Fibroblast of lung (primary cell): ENCODE measurements around the gene GPSM1. TPM values are rescaled to one million over a fixed set of nuclear protein-coding genes. Genes with fewer than 3 reads are reported as not detected.

Source experiments
- DNase-seq, 2 donors: peaks; one replicate each; pipeline versions ENCODE4 v3.0.0 to v3.0.0-alpha.2; 2010; ENCODE audit warnings: low read depth in 2 of 2
- H2AFZ ChIP-seq: 2 replicates; pipeline ENCODE4 v1.5.1; 2012; ENCODE audit warnings: low read length, control low read depth, inconsistent platforms
- H3K27ac ChIP-seq: 2 replicates; pipeline ENCODE4 v1.5.1; 2011; ENCODE audit warnings: low read length, control low read depth; ENCODE audit not compliant: insufficient read depth
- H3K27me3 ChIP-seq: 2 replicates; pipeline ENCODE4 v1.5.1; 2011; ENCODE audit warnings: mild to moderate bottlenecking, low read length; ENCODE audit not compliant: control insufficient read depth, insufficient read depth
- H3K36me3 ChIP-seq: 2 replicates; pipeline ENCODE4 v1.5.1; 2011; ENCODE audit warnings: low read length; ENCODE audit not compliant: control insufficient read depth, insufficient read depth
- H3K4me1 ChIP-seq: 2 replicates; pipeline ENCODE4 v1.5.1; 2011; ENCODE audit warnings: low read length; ENCODE audit not compliant: control insufficient read depth, insufficient read depth; ENCODE audit errors: extremely low read depth
- H3K4me2 ChIP-seq: 2 replicates; pipeline ENCODE4 v1.5.1; 2011; ENCODE audit warnings: low read length, control low read depth; ENCODE audit not compliant: insufficient read depth; ENCODE audit errors: extremely low read depth
- H3K4me3 ChIP-seq, 4 experiments: fragments of 200-600 bp in 1 of 4; sonication (generic) in 1 of 4; replicated peaks in 1 of 4; 2 replicates each; pipeline ENCODE4 v1.5.1; 2011 to 2016; ENCODE audit warnings: low read length in 4 of 4, low read depth in 3 of 4, mild to moderate bottlenecking in 3 of 4, control low read depth in 2 of 4, inconsistent platforms in 1 of 4, mixed read lengths in 1 of 4; ENCODE audit not compliant: insufficient read depth in 1 of 4; ENCODE audit errors: control extremely low read depth in 1 of 4
- H3K79me2 ChIP-seq: 2 replicates; pipeline ENCODE4 v1.5.1; 2012; ENCODE audit warnings: mild to moderate bottlenecking, low read length, inconsistent platforms; ENCODE audit not compliant: control insufficient read depth, insufficient read depth
- H3K9ac ChIP-seq: 2 replicates; pipeline ENCODE4 v1.5.1; 2011; ENCODE audit warnings: mild to moderate bottlenecking, low read length, control low read depth; ENCODE audit not compliant: insufficient read depth
- H3K9me3 ChIP-seq: 2 replicates; pipeline ENCODE4 v1.5.1; 2012; ENCODE audit warnings: low read depth, low read length; ENCODE audit not compliant: control insufficient read depth, insufficient read depth
- H4K20me1 ChIP-seq: 2 replicates; pipeline ENCODE4 v1.5.1; 2011; ENCODE audit warnings: low read length; ENCODE audit not compliant: control insufficient read depth, insufficient read depth; ENCODE audit errors: extremely low read depth
- EZH2 ChIP-seq: IDR thresholded peaks from 2 replicates; pipeline ENCODE4 v1.5.1; 2012; ENCODE audit warnings: low read length, control low read depth, mild to moderate bottlenecking; ENCODE audit errors: missing control alignments
- polyA plus RNA-seq, 2 donors: library from polyadenylated mRNA; depleted of rRNA in 1 of 2; stranded (reverse) in 1 of 2; unstranded in 1 of 2; fragments of >200 nt; gene quantifications; 2 replicates each; pipeline ENCODE4 v1.2.1, GENCODE V29; 2011 to 2012; ENCODE audit warnings: missing spikeins in 1 of 2
- total RNA-seq: library from RNA; depleted of rRNA; stranded (reverse); fragments of >200 nt; gene quantifications from 2 replicates; pipeline ENCODE4 v1.2.1, GENCODE V29; 2014
- TF ChIP-seq, protein P1 (sequence below), 2 donors: IDR thresholded peaks in 1 of 2; conservative IDR thresholded peaks in 1 of 2; 1 replicate in 1 of 2; 2 replicates in 1 of 2; pipeline ENCODE4 v1.5.1; 2011 to 2012; ENCODE audit warnings: low read length in 2 of 2, control low read depth in 1 of 2, inconsistent platforms in 1 of 2, low read depth in 1 of 2, mild to moderate bottlenecking in 1 of 2

The GPSM1 gene
- total and polyA plus RNA-seq, 2 donors (not counting 1 experiment from before 2014, with no cell fraction given), result 15.8 to 60.3 TPM

DNA sequence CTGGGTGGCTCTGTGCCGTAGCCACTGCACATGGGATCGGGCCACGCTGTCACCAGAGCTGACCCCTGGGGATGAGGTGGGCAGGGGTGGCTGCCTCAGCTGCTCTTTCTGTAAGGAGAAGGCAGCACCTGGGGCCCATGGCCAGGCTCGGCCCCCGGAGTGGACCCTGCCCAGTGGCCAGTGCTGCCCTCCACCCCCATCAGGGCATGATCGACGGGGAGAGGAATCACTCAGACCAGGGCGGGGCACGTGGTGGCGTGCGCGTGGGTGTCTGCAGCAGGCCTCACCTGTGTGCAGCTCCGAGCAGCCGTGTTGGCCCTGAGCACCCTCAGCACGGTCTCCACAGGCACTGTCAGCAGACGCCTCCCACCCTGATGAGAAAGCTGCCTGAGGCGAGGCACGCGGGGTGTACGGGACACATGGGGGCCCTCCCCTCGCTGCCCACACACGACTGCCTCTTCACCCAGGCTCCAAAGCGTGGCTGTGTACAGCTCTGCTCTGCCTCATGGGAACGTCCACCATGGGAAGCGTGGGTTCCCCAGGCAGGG lies 54.7 kb downstream of the GPSM1 start:
- H3K4me3 ChIP-seq, result no peak overlapping the region
- peaks cover 28% of the 10 kb centered on the region for H3K36me3 ChIP-seq
- no peak for DNase-seq
- no peaks in the 10 kb centered on the region for H3K9me3 ChIP-seq
- no peaks in the 10 kb centered on the region for H3K4me1 ChIP-seq
- no peaks in the 10 kb centered on the region for H4K20me1 ChIP-seq
- no peak overlapping the region for H3K4me2 ChIP-seq
- H3K79me2 ChIP-seq, result no peaks in the 10 kb centered on the region
- H2AFZ ChIP-seq, result no peak overlapping the region
- H3K27me3 ChIP-seq, result no peaks in the 10 kb centered on the region
- H3K27ac ChIP-seq, result no peak overlapping the region
- TF ChIP-seq, protein P1, sequence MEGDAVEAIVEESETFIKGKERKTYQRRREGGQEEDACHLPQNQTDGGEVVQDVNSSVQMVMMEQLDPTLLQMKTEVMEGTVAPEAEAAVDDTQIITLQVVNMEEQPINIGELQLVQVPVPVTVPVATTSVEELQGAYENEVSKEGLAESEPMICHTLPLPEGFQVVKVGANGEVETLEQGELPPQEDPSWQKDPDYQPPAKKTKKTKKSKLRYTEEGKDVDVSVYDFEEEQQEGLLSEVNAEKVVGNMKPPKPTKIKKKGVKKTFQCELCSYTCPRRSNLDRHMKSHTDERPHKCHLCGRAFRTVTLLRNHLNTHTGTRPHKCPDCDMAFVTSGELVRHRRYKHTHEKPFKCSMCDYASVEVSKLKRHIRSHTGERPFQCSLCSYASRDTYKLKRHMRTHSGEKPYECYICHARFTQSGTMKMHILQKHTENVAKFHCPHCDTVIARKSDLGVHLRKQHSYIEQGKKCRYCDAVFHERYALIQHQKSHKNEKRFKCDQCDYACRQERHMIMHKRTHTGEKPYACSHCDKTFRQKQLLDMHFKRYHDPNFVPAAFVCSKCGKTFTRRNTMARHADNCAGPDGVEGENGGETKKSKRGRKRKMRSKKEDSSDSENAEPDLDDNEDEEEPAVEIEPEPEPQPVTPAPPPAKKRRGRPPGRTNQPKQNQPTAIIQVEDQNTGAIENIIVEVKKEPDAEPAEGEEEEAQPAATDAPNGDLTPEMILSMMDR (conservative IDR thresholded peaks at IDR 0.05 in 1 of 2, IDR thresholded peaks at IDR 0.05 in 1 of 2; ENCODE audit: low read depth in 1 of 2, low read length in 2 of 2), result no peak
- no peak for TF ChIP-seq EZH2
- H3K9ac ChIP-seq, result no peak overlapping the region

DNA sequence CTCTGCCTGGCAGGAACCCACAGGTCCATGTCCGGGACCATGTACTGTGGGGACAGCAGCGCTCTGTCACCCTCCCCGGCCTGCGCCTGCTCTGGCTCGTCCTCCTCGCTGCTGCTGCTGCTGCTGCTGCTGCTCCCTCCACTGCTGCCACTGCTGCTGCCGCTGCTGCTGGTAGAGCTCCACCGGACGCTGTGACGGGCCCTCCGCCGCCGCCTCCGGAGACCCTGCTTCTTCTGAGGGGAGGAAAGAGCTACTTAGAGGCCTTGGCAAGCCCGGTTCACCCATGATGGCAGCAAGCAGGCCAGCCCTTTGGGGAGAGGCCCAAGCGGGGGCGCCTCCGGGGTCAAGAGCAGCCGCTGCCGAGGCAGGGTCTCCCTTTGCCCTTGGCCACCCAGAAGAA lies 56.1 kb downstream of the GPSM1 start:
- Histone ChIP-seq H3K27me3 (no peaks in the 10 kb centered on the region), H3K79me2 (no peaks in the 10 kb centered on the region), H3K4me2 (no peak overlapping the region), H3K9me3 (no peaks in the 10 kb centered on the region), H3K9ac (no peak overlapping the region), H3K36me3 (peaks cover 32% of the 10 kb centered on the region), H2AFZ (no peak overlapping the region), H4K20me1 (no peaks in the 10 kb centered on the region), H3K4me3 (no peak overlapping the region), H3K27ac (no peak overlapping the region), H3K4me1 (no peaks in the 10 kb centered on the region)
- TF ChIP-seq, protein P1 (conservative IDR thresholded peaks at IDR 0.05 in 1 of 2, IDR thresholded peaks at IDR 0.05 in 1 of 2; ENCODE audit: low read depth in 1 of 2, low read length in 2 of 2), result no peak
- TF ChIP-seq EZH2, result no peak
- DNase-seq, result no peak

DNA sequence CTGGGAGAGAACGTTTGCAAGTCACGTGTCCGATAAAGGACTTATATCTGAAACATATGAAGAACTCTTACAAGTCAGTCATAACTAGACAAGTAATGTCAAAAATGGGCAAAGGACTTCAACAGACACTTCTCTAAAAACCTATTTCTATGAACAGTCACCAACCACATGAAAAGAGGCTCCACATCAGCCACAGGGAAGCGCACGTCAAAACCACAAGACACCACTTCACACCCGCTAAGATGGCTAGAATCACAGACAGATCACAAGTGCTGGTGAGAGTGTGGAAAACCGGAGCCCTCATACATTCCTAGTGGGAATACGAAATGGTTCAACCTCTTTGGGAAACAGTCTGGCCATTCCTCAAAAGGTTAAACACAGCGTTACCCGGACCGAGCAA lies 57.7 kb downstream of the GPSM1 start:
- Histone ChIP-seq H3K27ac (no peak overlapping the region), H4K20me1 (no peaks in the 10 kb centered on the region), H3K4me3 (no peak overlapping the region), H2AFZ (no peak overlapping the region), H3K36me3 (peaks cover 36% of the 10 kb centered on the region), H3K79me2 (no peaks in the 10 kb centered on the region), H3K9ac (no peak overlapping the region), H3K9me3 (no peaks in the 10 kb centered on the region), H3K27me3 (no peaks in the 10 kb centered on the region), H3K4me1 (no peaks in the 10 kb centered on the region), H3K4me2 (no peak overlapping the region)
- no peak for DNase-seq
- TF ChIP-seq EZH2, result no peak
- TF ChIP-seq, protein P1 (conservative IDR thresholded peaks at IDR 0.05 in 1 of 2, IDR thresholded peaks at IDR 0.05 in 1 of 2; ENCODE audit: low read depth in 1 of 2, low read length in 2 of 2), result no peak
